Measurements from ENCODE around the gene TRAPPC8.

DNA sequence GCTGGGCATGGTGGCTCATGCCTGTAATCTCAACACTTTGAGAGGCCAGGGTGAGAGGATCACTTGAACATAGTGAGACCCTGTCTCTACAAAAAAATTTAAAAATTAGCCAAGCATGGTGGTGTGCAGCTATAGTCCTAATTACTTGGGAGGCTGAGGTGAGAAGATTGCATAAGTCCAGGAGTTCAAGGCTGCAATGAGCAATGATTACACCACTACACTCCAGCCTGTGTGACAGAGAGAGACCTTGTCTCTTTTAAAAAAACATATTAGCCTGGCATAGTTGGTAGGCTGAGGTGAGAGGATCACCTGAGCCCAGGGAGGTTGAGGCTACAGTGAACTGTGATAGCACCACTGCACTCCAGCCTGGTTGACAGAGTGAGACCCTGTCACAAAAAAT, 13.7 kb downstream of the TRAPPC8 start:
- TF ChIP-seq, protein P1, sequence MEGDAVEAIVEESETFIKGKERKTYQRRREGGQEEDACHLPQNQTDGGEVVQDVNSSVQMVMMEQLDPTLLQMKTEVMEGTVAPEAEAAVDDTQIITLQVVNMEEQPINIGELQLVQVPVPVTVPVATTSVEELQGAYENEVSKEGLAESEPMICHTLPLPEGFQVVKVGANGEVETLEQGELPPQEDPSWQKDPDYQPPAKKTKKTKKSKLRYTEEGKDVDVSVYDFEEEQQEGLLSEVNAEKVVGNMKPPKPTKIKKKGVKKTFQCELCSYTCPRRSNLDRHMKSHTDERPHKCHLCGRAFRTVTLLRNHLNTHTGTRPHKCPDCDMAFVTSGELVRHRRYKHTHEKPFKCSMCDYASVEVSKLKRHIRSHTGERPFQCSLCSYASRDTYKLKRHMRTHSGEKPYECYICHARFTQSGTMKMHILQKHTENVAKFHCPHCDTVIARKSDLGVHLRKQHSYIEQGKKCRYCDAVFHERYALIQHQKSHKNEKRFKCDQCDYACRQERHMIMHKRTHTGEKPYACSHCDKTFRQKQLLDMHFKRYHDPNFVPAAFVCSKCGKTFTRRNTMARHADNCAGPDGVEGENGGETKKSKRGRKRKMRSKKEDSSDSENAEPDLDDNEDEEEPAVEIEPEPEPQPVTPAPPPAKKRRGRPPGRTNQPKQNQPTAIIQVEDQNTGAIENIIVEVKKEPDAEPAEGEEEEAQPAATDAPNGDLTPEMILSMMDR (IDR thresholded peaks at IDR 0.05; ENCODE audit: insufficient read depth, low read length) = no peak
- TF ChIP-seq POLR2AphosphoS5 (IDR thresholded peaks at IDR 0.05; ENCODE audit: low read depth) = no peak
